ENCODE measurements around the gene KLHL17.
A peak's percentile ranks its signal among the peaks of the same experiment; 100 is the strongest.

KLHL17 gene

DNA sequence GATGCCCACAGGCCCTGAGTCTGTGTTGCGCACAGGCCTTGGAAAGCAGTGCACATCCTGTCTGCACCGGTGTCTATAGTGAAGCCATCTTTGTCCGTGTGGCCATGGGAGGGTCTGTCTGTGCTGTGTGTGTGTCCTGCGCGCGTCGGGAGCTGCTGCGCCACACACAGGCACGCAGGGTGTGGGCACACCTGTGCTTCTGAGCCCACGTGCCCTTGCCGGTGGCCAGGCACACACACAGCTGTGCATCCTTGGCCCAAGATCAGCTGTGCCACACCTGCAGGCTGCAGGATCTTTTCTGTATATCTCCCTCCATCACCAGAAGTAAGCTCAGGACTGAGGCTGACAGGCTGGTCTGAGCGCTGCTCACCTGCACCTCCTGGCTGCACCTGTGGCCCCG is 39.9 kb upstream of the KLHL17 start:
- Histone ChIP-seq H3K79me2 (ENCODE audit: low read length) (no peaks in the 10 kb centered on the region), H2AFZ (ENCODE audit: low read length) (no peak overlapping the region), H3F3A (ENCODE audit: insufficient read depth, low read length) (no peaks in the 10 kb centered on the region), H4K20me1 (ENCODE audit: insufficient read depth, low read length) (no peaks in the 10 kb centered on the region), H3K27me3 (replicated peaks; ENCODE audit: insufficient read depth, low read length) (peaks cover 91% of the 10 kb centered on the region), H3K9me2 (replicated peaks; ENCODE audit: insufficient read depth, low read length) (no peaks in the 10 kb centered on the region), H3K4me3 (ENCODE audit: low read length) (no peak overlapping the region), H3K9me3 (replicated peaks; ENCODE audit: insufficient read depth, low read length) (no peaks in the 10 kb centered on the region), H3K36me3 (replicated peaks; ENCODE audit: insufficient read depth, low read length) (no peaks in the 10 kb centered on the region), H3K9ac (ENCODE audit: low read length) (no peak overlapping the region), H3K27ac (ENCODE audit: low read length) (no peak overlapping the region), H3K4me1 (ENCODE audit: low read length) (no peaks in the 10 kb centered on the region; the same call in 1 of the 2 replicates), H3K4me2 (ENCODE audit: low read depth, low read length) (peak overlapping the region; percentile 21; the same call in 1 of the 2 replicates)
- TF ChIP-seq CTCF (IDR thresholded peaks at IDR 0.05; ENCODE audit: low read length): no peak
- TF ChIP-seq EZH2phosphoT487 (IDR thresholded peaks at IDR 0.05; ENCODE audit: low read length): no peak
- no peak for TF ChIP-seq EZH2 (optimal IDR thresholded peaks at IDR 0.05; ENCODE audit: low read depth, low read length)
- no peak for DNase-seq

GRCh38 chr1:921011-921837 is 39.2 kb upstream of the KLHL17 start:
- peak; percentile 25 for DNase-seq
- Histone ChIP-seq H3K9me3 (replicated peaks; ENCODE audit: insufficient read depth, low read length) (no peaks in the 10 kb centered on the region), H3F3A (ENCODE audit: insufficient read depth, low read length) (no peaks in the 10 kb centered on the region), H2AFZ (ENCODE audit: low read length) (no peak overlapping the region), H3K4me1 (ENCODE audit: low read length) (no peaks in the 10 kb centered on the region; the same call in 1 of the 2 replicates), H3K9me2 (replicated peaks; ENCODE audit: insufficient read depth, low read length) (no peaks in the 10 kb centered on the region), H3K4me2 (ENCODE audit: low read depth, low read length) (peak overlapping the region; percentile 21; the same call in 1 of the 2 replicates), H4K20me1 (ENCODE audit: insufficient read depth, low read length) (no peaks in the 10 kb centered on the region), H3K9ac (ENCODE audit: low read length) (no peak overlapping the region), H3K27me3 (replicated peaks; ENCODE audit: insufficient read depth, low read length) (peaks cover 91% of the 10 kb centered on the region), H3K79me2 (ENCODE audit: low read length) (no peaks in the 10 kb centered on the region), H3K27ac (ENCODE audit: low read length) (no peak overlapping the region), H3K36me3 (replicated peaks; ENCODE audit: insufficient read depth, low read length) (no peaks in the 10 kb centered on the region), H3K4me3 (ENCODE audit: low read length) (no peak overlapping the region)
- TF ChIP-seq CTCF (IDR thresholded peaks at IDR 0.05; ENCODE audit: low read length): 0 out of 2 replicates have a peak, but pooled peaks have one; percentile 9
- TF ChIP-seq EZH2phosphoT487 (IDR thresholded peaks at IDR 0.05; ENCODE audit: low read length): no peak
- no peak for TF ChIP-seq EZH2 (optimal IDR thresholded peaks at IDR 0.05; ENCODE audit: low read depth, low read length)

DNA sequence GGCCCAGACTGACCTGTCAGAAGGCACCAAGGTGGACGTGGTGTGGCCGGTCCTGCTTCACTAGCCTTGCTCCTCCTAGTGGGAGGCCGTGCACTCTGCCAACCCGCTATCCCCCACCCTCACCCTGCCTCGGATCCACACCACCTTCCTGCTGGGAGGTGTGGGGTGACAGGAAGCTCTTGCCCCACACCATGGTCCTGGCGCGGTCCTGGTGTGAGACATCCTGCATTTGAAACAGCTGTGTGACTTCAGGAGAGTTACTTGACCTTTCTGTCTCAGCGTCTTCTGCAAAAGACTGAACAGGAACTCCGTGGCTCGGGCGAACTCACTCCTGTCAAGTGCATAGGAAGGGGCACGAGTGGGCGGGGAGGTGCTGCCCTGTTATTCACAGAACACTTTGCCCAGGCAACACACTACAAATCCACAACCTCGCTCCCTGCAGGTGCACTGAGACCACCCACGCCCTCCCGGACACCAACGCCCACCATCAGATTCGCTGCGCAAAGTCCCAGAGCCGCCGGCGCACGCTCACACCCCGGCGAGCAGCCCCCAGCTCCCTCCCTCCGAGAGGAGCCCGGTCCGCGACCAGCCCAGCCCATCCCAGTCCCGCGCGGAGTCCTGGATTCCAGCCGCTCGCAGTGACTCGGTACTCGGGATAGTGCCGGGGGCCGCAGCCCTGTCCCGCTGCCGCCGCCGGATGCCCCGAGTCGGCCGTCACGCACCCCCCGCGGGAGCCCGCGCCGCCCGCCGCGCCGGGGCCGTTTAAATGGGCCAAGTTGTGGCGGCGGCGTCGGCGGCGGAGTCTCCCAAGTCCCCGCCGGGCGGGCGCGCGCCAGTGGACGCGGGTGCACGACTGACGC is 37.0 kb upstream of the KLHL17 start, which contains the start of gene SAMD11:
TSS of gene SAMD11 (plus strand) at position 793 of the 860 bp plus-strand sequence. CDS start 509 bp downstream, outside the sequence.
- H3K9ac ChIP-seq (ENCODE audit: low read length): no peak within 1 kb of the TSS
- no peaks in the 10 kb centered on the region for H3F3A ChIP-seq (ENCODE audit: insufficient read depth, low read length)
- H3K9me2 ChIP-seq (replicated peaks; ENCODE audit: insufficient read depth, low read length): no peaks in the 10 kb centered on the region
- H3K4me1 ChIP-seq (ENCODE audit: low read length): no peaks in the 10 kb centered on the region; the same call in 1 of the 2 replicates
- TF ChIP-seq CTCF (IDR thresholded peaks at IDR 0.05; ENCODE audit: low read length) (no peak), EZH2 (optimal IDR thresholded peaks at IDR 0.05; ENCODE audit: low read depth, low read length) (peak; percentile 51)
- no peak within 1 kb of the TSS for H3K4me3 ChIP-seq (ENCODE audit: low read length)
- no peak within 1 kb of the TSS for H2AFZ ChIP-seq (ENCODE audit: low read length)
- H3K9me3 ChIP-seq (replicated peaks; ENCODE audit: insufficient read depth, low read length): no peaks in the 10 kb centered on the region
- no peaks in the 10 kb centered on the region for H4K20me1 ChIP-seq (ENCODE audit: insufficient read depth, low read length)
- H3K79me2 ChIP-seq (ENCODE audit: low read length): no peaks in the 10 kb centered on the region
- H3K27ac ChIP-seq (ENCODE audit: low read length): no peak within 1 kb of the TSS
- DNase-seq: peak; percentile 50
- peak within 1 kb of the TSS; percentile 15; the same call in 1 of the 2 replicates for H3K4me2 ChIP-seq (ENCODE audit: low read depth, low read length)
- no peaks in the 10 kb centered on the region for H3K36me3 ChIP-seq (replicated peaks; ENCODE audit: insufficient read depth, low read length)
- peaks cover 90% of the 10 kb centered on the region for H3K27me3 ChIP-seq (replicated peaks; ENCODE audit: insufficient read depth, low read length)
